HG03571 (cell line): Measurements from ENCODE around the gene ORM2.
A peak's percentile ranks its signal among the peaks of the same experiment; 100 is the strongest.

Experiments
- ATAC-seq: cut with Tn5 transposase; IDR thresholded peaks from one replicate; pipeline ENCODE4 v1.9.1; 2021; ENCODE audit not compliant: unreplicated experiment

The ORM2 gene

GRCh38 chr9:114348261-114348905 is 18.7 kb downstream of the ORM2 start:
- no peak for ATAC-seq

DNA sequence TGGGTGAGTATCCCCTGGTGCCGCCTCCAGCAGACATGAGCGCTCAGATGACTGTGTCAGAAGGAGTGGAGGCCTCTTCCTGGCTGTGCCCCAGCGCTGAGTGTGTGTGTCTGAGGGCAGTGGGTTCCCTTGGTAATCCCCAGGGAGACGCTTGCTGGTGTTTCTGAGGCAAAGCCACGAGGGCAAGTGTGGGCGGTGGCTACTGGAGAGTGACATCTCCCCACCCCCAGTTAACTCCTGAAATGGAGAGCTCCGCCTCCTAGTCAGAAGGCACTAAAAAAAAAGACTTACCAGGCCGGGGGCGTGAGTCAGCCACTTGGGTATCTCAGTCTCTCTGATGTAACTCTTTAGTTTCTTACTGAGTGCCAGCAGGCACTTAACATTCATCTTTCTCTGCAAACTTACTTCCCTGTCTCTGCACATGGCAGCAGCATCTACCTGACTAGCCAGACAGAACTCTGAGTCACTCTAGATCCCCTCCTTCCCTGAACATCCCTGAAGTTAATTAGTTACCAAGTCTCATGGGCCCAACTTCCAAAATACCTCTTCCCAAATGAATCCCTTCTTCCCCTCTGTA is 19.3 kb downstream of the ORM2 start:
- peak; percentile 91 for ATAC-seq

DNA sequence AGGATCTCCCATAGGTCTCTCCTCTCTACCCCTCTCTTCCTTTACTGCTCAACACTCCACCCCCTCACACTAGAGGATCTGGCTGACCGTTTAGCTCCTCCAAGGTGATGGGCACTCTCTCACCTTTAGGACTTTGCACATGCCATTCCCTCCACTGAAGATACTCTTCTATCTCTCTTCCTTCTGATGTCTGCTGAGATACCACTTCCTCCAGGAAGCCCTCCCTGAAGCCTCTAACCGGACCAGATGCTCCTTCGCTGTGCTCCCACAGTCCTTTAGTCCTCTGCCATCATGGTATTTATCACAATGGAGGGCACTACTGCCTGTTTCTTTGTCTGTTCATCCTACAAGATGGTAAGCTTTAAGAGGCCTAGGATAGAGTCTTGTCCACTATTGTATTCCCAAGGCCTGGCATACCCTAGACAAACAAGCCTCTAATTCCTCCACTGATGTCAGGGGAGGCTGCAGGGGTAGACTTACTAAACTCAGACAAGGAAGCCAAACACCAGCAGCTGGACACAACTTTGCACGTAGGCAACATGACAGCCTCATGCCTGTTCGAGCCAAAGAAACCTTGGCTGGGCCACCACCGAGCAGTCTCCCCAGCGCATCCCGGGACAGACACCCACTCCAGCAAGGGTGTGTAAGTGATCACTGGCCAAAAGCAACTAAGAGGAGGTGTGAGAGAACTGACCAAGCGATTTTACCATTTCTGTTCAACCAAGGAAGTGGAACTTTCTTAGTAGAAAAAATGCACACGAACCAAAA is 20.2 kb downstream of the ORM2 start:
- no peak for ATAC-seq

DNA sequence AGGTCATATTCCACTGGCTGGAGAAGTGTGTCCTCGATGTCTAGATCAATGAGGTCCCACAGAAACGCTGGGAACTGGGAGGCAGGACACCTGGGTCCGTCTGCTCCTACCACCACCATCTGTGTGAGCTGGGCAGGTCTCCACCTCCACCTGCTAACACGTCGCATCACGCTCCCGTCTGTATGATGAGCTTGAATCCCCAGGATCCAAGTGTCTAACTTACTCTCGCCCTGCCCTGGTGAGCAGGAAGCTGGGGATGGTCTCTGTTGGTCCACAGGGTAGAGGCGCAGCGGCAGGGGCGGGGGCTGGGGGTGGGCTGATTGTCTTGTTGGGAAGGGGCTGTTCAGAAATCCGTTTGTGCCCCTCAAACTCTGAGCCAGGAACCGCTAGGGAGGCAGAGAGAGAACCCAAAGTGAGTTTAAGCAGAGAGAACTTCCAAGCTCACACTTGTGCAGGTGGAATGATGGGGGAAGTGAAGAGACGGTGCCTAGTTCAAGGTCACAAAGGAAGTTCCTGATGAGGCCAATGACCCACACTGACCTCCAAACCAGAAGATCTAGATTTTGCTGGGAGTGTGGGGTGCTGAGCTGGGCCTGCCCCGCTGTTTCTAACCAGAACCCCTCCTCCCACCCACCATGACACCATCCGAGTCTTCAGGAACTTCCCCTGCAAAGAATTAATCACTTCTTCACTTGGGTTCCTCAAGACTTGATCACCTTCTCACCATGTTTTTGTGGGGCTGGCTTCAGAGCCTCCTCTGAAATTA is 21.1 kb downstream of the ORM2 start:
- ATAC-seq, result no peak

DNA sequence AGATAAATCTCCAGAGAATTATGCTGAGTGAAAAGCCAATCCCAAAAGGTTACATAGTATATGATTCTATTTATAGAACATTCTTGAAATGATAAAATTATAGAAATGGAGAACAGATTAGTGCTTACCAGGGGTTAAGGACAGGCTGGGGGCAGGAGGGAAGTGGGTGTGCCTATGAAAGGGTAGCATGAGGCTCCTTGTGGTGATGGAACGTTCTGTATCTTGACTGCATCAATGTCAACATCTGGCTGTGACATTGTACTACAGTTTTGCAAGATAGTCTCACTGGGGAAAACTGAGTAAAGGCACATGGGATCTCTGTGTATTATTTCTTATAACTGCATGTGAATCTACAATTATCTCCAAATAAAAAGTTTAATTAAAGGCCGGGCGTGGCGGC is 22.3 kb downstream of the ORM2 start:
- ATAC-seq, result no peak

DNA sequence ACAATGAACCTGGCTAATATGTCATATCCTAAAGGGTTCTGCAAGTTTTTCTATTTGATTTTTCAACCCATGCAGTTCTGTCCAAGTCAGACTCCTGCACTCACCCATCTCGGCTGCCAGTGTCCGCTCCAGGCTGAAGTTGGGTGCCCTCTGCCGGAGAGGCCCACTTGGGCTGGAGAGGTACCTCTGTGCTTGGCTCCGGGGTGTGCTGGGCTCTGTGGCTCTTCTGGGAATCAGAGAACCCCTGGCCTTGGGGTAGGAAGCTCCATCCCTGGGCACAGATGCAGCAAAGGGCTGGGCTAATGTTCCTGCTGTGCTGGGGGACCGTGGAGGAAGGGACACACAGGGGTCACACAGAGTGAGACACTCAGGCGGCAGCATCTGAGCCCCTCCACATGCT is 26.2 kb downstream of the ORM2 start:
- no peak for ATAC-seq

DNA sequence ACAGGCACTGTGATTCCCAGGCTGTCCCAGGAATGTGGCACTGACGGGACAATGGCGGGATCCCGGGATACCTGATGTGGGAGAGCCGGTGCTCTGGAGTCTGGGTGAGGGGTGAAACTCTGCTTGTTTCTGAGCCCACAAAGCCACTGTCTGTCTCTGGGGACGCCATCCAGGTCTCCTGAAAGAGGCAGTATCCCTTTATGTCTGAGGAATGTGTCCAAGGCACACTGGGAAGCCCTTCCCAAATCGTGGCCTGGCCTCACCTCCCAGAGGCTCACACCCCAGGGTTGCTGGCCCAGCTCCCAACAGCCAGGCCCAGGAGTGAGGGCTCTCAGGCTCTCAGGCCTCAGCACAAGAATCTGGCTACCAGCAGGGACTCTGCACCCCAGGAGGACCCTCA is 27.1 kb downstream of the ORM2 start:
- ATAC-seq, result no peak

DNA sequence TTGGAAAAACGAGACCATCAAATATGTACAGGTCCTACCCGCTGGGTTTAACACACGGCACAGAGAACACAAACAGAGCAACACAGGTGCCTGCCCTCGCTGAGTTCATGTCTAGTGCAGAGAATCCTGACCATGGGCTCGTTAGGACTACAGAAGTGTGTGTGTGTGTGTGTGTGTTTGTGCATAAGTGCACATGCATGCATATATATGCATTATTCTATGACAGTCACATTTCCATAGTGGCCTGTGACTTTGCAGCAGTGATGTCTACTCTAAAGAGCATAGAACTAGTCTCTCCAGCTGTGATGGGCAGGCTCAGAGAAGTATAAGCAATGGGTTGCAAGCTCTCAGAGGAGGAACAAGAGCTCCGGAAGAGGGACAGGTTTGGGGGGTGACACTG is 27.7 kb downstream of the ORM2 start:
- no peak for ATAC-seq

GRCh38 chr9:114357911-114358328 is 28.3 kb downstream of the ORM2 start:
- ATAC-seq, result no peak

DNA sequence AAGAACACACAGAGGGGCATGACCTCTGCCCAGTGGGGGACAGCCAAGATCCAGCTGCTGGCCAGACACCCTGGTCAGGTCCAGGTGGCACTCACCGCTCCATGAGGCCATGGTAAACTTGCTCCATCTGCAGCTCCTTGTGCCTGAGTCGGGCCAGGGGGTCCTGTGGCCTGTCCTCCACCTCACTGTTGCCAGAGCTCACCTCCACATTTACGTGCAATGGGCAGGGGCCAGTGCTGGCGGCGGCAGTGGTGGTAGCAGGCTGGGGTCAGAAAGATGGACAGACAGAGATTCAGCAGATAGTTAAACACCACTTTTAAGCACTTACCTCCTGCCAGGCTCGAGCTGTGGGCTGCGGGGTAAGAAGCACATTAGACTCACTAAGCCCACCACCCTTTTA is 30.1 kb downstream of the ORM2 start:
- ATAC-seq, result no peak

DNA sequence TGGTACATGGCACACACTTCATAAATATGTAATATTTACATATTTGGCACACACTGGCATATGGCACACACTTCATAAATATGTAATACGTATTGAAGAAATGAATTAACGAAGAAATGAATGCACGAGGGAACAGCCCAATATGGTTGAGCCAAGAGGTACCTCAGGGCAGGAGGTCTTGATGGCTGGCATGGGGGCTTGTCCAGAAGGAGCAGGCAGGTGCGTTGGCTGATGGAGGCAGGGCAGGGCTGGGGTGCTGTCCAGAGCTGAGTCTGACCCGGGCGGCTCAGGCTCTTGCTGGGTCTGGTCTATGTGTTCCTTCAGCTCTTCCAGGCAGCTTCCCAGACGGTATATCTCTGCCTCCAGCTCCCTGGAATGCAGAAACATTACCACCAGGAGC is 31.9 kb downstream of the ORM2 start:
- ATAC-seq, result no peak

DNA sequence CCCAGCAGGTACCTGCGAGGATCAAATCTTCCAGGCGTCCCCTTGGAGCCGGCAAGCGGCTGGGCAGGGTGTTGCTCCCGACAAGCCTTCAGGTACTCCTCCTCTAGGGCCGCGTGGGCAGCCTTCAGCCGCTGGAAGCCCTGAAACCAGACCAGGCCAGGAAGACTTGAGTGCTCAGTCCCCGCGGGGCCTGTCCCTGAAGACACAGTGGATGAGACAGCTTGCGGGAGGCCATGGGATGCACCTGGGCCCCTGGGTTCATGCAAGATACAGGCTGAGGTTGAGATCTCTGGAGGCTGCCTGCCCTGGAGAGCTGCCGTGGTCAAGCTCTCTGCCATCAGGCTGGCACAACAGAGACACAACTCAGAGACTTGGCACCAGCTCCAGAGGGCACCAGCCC is 32.7 kb downstream of the ORM2 start:
- no peak for ATAC-seq

- ATAC-seq, result no peak
These were observed 33.8 kb downstream of the ORM2 start for GRCh38 chr9:114363424-114363823.

- no peak for ATAC-seq
These were observed 34.7 kb downstream of the ORM2 start for GRCh38 chr9:114364134-114365041.

DNA sequence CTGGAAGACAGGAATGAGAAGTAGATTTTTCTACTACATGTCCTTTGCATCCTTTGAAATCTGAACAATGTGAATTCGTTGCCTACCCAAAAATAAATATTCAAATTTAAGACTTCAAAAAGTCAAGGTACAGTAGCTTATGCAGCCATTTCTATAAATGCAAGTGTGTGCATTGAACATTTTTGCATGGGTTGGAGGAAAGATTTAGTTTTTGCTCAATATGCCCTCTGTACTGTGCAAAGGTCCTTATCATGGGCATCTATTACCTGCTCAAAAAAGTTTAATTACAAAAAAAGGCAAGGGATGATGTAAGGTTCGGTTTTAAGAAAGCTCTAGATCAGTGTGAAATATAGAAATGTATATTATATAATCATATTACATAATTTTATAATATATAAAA is 35.5 kb downstream of the ORM2 start:
- no peak for ATAC-seq

DNA sequence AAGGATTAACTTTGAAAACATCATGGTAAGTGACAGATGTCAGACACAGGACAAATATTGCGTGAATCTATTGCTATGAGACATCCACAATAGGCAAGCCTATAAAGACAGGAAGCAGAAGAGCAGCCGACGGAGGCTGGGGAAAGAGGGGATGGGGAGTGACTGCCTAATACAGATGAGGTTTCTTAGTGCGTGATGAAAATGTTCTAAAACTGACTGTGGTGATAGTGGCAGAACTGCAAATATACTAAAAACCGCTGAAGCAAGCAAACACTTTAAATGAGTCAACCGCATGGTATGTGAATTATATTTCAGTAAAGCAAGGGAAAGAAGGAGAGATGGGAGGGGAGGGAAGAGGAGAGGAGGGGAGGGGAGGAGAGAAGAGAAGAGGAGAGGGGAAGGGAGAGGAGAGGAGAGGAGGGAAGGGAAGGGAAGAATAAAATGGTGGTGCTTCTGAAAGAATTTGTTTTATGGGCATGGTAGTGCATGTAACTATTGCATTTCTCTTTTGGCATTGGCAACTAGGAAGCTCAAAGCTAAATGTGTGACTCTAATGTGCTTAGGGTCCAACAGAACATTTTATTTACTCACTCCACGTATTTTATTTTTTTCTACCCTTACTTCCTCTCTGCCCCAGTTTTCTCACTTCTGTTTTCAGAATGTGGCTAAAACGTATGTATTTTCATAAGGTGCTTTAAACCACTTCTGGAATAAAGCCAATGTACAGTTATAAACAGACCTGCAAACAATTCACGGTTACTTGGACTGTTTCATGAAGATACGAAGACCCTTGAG is 36.9 kb downstream of the ORM2 start:
- ATAC-seq, result peak; percentile 49

DNA sequence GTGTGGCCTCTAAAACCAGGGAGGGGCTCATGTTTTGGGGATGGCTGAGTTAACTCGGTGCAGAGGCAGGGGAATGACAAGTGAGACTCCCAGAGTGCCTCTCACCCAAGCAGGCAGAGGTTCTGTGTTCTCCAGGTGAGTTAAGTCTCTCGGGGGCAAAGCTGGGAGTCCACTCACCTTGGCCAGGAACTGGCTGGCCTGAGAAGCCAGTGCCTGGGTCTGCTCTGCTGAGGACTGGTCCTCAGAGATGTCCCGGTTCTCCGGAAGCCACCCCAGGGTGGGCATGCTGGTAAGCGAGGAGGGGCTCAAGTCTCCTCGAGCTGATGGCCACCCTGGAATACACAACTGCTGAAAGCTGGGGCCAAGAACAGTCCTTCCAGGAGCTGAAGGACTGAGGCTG is 37.7 kb downstream of the ORM2 start:
- ATAC-seq, result no peak

- no peak for ATAC-seq
These were observed 38.3 kb downstream of the ORM2 start for GRCh38 chr9:114367772-114368569.
